Peyer's patch (tissue), 4 donors: Measurements from ENCODE around the gene PTPN14.

Source experiments
- POLR2A ChIP-seq, 2 donors: fragments of 450-650 bp; IDR thresholded peaks; one replicate each; pipeline ENCODE4 v1.5.1; 2017; ENCODE audit warnings: antibody characterized with exemption in 2 of 2, mild to moderate bottlenecking in 2 of 2, moderate library complexity in 2 of 2
- TF ChIP-seq, protein P1 (sequence below), 6 experiments: fragments of 450-650 bp in 4 of 6; fragments of 200-600 bp in 2 of 6; sonication (generic) in 1 of 6; IDR thresholded peaks; one replicate each; pipeline ENCODE4 v1.5.1; 2017 to 2019; ENCODE audit warnings: antibody characterized with exemption in 6 of 6, mild to moderate bottlenecking in 3 of 6, moderate library complexity in 1 of 6

DNA sequence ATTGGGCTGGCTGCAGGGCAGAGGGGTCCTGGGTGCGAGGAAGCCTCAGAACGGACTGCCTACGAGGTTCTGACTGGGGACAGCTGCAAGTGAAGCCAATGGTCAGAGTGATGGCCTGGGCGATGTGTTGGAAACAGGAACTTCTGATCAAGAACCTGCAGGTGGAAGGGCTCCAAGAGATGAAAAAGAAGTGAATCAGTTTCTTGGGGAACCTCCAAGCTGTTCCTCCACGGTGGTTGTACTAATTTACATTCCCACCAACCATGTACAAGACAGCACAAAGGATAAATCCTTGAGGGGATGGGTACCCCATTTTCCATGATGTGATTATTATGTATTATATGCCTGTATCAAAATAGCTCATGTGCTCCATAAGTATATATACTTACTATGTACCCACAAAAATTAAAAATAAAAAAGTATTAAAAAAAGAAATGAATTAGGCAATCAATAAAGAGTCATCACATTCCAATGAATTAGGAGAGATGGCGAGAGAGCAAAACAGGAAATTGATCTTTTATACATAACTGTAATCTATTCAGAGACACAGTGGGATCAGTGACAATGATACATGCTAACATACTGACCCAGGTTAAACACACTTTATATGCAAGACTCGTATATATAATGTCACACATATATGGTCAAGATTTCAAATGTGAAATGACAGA, 58.1 kb downstream of the PTPN14 start:
- no peak for TF ChIP-seq POLR2A (IDR thresholded peaks at IDR 0.05)
- TF ChIP-seq, protein P1, sequence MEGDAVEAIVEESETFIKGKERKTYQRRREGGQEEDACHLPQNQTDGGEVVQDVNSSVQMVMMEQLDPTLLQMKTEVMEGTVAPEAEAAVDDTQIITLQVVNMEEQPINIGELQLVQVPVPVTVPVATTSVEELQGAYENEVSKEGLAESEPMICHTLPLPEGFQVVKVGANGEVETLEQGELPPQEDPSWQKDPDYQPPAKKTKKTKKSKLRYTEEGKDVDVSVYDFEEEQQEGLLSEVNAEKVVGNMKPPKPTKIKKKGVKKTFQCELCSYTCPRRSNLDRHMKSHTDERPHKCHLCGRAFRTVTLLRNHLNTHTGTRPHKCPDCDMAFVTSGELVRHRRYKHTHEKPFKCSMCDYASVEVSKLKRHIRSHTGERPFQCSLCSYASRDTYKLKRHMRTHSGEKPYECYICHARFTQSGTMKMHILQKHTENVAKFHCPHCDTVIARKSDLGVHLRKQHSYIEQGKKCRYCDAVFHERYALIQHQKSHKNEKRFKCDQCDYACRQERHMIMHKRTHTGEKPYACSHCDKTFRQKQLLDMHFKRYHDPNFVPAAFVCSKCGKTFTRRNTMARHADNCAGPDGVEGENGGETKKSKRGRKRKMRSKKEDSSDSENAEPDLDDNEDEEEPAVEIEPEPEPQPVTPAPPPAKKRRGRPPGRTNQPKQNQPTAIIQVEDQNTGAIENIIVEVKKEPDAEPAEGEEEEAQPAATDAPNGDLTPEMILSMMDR (IDR thresholded peaks at IDR 0.05): no peak
